LNCaP clone FGC (cell line): ENCODE measurements around the gene TMEM244.

Experiments
- DNase-seq: peaks from one replicate; pipeline ENCODE4 v3.0.0-alpha.2; 2011; ENCODE audit warnings: low read depth
- H3K4me3 ChIP-seq: 2 replicates; pipeline ENCODE4 v1.5.1; 2011; ENCODE audit warnings: mild to moderate bottlenecking, low read depth, low read length, control low read depth
- CTCF ChIP-seq: IDR thresholded peaks from 2 replicates; pipeline ENCODE4 v1.5.1; 2012; ENCODE audit warnings: mild to moderate bottlenecking; ENCODE audit not compliant: control insufficient read depth, insufficient read depth; ENCODE audit errors: extremely low read depth

TMEM244 gene

GRCh38 chr6:129857838-129858237, 3.3 kb downstream of the TMEM244 start:
- H3K4me3 ChIP-seq = no peak overlapping the region
- no peak for DNase-seq
- TF ChIP-seq CTCF = no peak

GRCh38 chr6:129853996-129854711, 7.0 kb downstream of the TMEM244 start:
- peak; percentile 10 for DNase-seq
- TF ChIP-seq CTCF = no peak
- no peak overlapping the region for H3K4me3 ChIP-seq

GRCh38 chr6:129852257-129852858, 8.8 kb downstream of the TMEM244 start:
- no peak for DNase-seq
- no peak for TF ChIP-seq CTCF
- no peak overlapping the region for H3K4me3 ChIP-seq

- peak; percentile 15 for DNase-seq
- H3K4me3 ChIP-seq = no peak overlapping the region
- no peak for TF ChIP-seq CTCF
These were observed 11.7 kb downstream of the TMEM244 start for GRCh38 chr6:129849456-129849855.

- TF ChIP-seq CTCF = no peak
- no peak overlapping the region for H3K4me3 ChIP-seq
- DNase-seq = no peak
These were observed 14.4 kb downstream of the TMEM244 start for GRCh38 chr6:129846761-129847160.

GRCh38 chr6:129845696-129846095, 15.4 kb downstream of the TMEM244 start:
- TF ChIP-seq CTCF = no peak
- no peak for DNase-seq
- H3K4me3 ChIP-seq = no peak overlapping the region

GRCh38 chr6:129844118-129844891, 16.8 kb downstream of the TMEM244 start:
- TF ChIP-seq CTCF = no peak
- no peak overlapping the region for H3K4me3 ChIP-seq
- DNase-seq = no peak
